Measurements from ENCODE around the gene ZNF646. TPM values are rescaled to one million over a fixed set of nuclear protein-coding genes. Genes with fewer than 3 reads are reported as not detected.

The ZNF646 gene
- total and polyA plus RNA-seq, 2 of the 13 experiments (the other 11 are each of a cell fraction or from before 2014, with no cell fraction given): 3.4 to 10.9 TPM

DNA sequence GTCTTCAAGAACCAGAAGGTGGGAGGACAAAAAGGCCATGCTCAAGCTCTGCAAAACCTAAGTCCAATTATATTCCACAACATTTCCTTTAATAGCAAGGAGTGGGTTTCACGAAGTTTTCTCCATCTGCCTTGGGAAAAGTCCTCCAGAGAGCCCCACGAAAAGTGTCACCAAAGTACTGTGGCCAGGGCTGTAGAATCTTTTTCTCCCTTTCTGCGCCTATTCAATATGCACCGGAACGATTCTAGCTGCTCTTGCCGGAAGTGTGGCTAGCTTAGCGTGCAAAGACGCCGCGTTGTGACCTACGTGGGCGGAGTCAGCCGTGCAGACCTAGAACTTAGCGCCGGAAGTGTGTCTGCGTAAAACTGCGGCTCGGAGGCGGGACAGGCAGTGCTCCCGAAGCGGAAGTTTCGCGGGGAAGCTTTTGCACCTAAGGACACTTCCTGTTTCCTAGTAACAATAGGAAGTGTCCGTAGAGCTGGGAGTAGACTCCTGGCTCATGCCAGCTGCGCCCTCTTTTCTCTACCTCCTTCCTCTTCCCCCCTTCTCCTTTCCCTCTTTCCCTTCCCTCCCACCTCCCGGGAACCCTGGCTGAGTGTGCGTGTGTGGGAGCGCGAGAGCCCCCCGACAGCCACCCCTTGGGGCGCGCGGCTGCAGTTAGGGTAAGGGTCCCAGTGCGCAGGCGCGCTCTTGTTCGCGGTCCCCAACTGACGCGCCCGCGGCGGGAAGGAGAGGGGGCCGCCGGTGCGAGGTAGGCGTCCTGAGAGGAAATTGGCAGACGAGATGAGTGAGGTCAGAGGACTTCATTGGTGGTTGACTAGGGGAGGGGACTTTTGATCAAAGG lies at the start of gene ZNF646, which contains the start of gene ZNF668 (continued):
- TF ChIP-seq, protein P1, sequence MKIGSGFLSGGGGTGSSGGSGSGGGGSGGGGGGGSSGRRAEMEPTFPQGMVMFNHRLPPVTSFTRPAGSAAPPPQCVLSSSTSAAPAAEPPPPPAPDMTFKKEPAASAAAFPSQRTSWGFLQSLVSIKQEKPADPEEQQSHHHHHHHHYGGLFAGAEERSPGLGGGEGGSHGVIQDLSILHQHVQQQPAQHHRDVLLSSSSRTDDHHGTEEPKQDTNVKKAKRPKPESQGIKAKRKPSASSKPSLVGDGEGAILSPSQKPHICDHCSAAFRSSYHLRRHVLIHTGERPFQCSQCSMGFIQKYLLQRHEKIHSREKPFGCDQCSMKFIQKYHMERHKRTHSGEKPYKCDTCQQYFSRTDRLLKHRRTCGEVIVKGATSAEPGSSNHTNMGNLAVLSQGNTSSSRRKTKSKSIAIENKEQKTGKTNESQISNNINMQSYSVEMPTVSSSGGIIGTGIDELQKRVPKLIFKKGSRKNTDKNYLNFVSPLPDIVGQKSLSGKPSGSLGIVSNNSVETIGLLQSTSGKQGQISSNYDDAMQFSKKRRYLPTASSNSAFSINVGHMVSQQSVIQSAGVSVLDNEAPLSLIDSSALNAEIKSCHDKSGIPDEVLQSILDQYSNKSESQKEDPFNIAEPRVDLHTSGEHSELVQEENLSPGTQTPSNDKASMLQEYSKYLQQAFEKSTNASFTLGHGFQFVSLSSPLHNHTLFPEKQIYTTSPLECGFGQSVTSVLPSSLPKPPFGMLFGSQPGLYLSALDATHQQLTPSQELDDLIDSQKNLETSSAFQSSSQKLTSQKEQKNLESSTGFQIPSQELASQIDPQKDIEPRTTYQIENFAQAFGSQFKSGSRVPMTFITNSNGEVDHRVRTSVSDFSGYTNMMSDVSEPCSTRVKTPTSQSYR (CRISPR knock-in tag; IDR thresholded peaks at IDR 0.05; ENCODE audit: borderline replicate concordance): no peak; the same call in 1 of the 2 replicates
- TF ChIP-seq, protein P2, sequence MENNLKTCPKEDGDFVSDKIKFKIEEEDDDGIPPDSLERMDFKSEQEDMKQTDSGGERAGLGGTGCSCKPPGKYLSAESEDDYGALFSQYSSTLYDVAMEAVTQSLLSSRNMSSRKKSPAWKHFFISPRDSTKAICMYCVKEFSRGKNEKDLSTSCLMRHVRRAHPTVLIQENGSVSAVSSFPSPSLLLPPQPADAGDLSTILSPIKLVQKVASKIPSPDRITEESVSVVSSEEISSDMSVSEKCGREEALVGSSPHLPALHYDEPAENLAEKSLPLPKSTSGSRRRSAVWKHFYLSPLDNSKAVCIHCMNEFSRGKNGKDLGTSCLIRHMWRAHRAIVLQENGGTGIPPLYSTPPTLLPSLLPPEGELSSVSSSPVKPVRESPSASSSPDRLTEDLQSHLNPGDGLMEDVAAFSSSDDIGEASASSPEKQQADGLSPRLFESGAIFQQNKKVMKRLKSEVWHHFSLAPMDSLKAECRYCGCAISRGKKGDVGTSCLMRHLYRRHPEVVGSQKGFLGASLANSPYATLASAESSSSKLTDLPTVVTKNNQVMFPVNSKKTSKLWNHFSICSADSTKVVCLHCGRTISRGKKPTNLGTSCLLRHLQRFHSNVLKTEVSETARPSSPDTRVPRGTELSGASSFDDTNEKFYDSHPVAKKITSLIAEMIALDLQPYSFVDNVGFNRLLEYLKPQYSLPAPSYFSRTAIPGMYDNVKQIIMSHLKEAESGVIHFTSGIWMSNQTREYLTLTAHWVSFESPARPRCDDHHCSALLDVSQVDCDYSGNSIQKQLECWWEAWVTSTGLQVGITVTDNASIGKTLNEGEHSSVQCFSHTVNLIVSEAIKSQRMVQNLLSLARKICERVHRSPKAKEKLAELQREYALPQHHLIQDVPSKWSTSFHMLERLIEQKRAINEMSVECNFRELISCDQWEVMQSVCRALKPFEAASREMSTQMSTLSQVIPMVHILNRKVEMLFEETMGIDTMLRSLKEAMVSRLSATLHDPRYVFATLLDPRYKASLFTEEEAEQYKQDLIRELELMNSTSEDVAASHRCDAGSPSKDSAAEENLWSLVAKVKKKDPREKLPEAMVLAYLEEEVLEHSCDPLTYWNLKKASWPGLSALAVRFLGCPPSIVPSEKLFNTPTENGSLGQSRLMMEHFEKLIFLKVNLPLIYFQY (CRISPR knock-in tag; IDR thresholded peaks at IDR 0.05; ENCODE audit: borderline replicate concordance): peak; percentile 71; the same call in 1 of the 2 replicates
- TF ChIP-seq, protein P3, sequence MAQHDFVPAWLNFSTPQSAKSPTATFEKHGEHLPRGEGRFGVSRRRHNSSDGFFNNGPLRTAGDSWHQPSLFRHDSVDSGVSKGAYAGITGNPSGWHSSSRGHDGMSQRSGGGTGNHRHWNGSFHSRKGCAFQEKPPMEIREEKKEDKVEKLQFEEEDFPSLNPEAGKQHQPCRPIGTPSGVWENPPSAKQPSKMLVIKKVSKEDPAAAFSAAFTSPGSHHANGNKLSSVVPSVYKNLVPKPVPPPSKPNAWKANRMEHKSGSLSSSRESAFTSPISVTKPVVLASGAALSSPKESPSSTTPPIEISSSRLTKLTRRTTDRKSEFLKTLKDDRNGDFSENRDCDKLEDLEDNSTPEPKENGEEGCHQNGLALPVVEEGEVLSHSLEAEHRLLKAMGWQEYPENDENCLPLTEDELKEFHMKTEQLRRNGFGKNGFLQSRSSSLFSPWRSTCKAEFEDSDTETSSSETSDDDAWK (CRISPR knock-in tag; IDR thresholded peaks at IDR 0.05): no peak
- TF ChIP-seq RAD21 (CRISPR knock-in tag; IDR thresholded peaks at IDR 0.05): peak; percentile 71
- peak; percentile 51; the same call in 1 of the 2 replicates for TF ChIP-seq ZSCAN21 (CRISPR knock-in tag; IDR thresholded peaks at IDR 0.05; ENCODE audit: borderline replicate concordance)
- 0 out of 2 replicates have a peak, but pooled peaks have one; percentile 95 for TF ChIP-seq ZNF34 (CRISPR knock-in tag; IDR thresholded peaks at IDR 0.05; ENCODE audit: borderline replicate concordance)
- TF ChIP-seq, protein P4, sequence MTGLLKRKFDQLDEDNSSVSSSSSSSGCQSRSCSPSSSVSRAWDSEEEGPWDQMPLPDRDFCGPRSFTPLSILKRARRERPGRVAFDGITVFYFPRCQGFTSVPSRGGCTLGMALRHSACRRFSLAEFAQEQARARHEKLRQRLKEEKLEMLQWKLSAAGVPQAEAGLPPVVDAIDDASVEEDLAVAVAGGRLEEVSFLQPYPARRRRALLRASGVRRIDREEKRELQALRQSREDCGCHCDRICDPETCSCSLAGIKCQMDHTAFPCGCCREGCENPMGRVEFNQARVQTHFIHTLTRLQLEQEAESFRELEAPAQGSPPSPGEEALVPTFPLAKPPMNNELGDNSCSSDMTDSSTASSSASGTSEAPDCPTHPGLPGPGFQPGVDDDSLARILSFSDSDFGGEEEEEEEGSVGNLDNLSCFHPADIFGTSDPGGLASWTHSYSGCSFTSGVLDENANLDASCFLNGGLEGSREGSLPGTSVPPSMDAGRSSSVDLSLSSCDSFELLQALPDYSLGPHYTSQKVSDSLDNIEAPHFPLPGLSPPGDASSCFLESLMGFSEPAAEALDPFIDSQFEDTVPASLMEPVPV (CRISPR knock-in tag; IDR thresholded peaks at IDR 0.05): peak; percentile 88; the same call in 1 of the 2 replicates
- TF ChIP-seq RFX1 (IDR thresholded peaks at IDR 0.05): peak; percentile 21; the same call in 1 of the 2 replicates
- peak; percentile 95 for TF ChIP-seq SMYD3 (CRISPR knock-in tag; IDR thresholded peaks at IDR 0.05)
- TF ChIP-seq ZNF530 (CRISPR knock-in tag; IDR thresholded peaks at IDR 0.05; ENCODE audit: low read depth): no peak
- TF ChIP-seq HDAC2 (CRISPR knock-in tag; IDR thresholded peaks at IDR 0.05): peak; percentile 95
- TF ChIP-seq ATF7-NPFF (CRISPR knock-in tag; IDR thresholded peaks at IDR 0.05; ENCODE audit: low read depth): peak; percentile 78; the same call in 1 of the 2 replicates
- TF ChIP-seq NFIC (IDR thresholded peaks at IDR 0.05; ENCODE audit: low read length): peak; percentile 39; the same call in 1 of the 2 replicates
- TF ChIP-seq TOPORS (CRISPR knock-in tag; IDR thresholded peaks at IDR 0.05): peak; percentile 35; the same call in 1 of the 2 replicates
- TF ChIP-seq NFE2L1 (CRISPR knock-in tag; IDR thresholded peaks at IDR 0.05; ENCODE audit: borderline replicate concordance): no peak
- TF ChIP-seq SOX6 (IDR thresholded peaks at IDR 0.05): no peak
- peak; percentile 78 for TF ChIP-seq SOX6 (CRISPR knock-in tag; IDR thresholded peaks at IDR 0.05)
